SK-N-SH treated with all-trans-retinoic acid at 6 μM for 48 hours (cell line): Measurements from ENCODE around the gene MAP3K7.

ENCODE experiments used
- ATAC-seq: fragments of 200-7000 bp; cut with Tn5 transposase; 3 replicates; pipeline ENCODE4 v1.9.1; 2020; ENCODE audit warnings: mild to moderate bottlenecking, moderate library complexity
- ARNTL ChIP-seq: fragments of 450-650 bp; formaldehyde crosslinking; IDR thresholded peaks from 2 replicates; pipeline ENCODE4 v1.5.0; 2020; ENCODE audit warnings: low read depth, mild to moderate bottlenecking, moderate library complexity, borderline replicate concordance
- BACH2 ChIP-seq: fragments of 250-450 bp; sonication (Bioruptor Pico); IDR thresholded peaks from 2 replicates; pipeline ENCODE4 v1.9.0; 2021; ENCODE audit warnings: mild to moderate bottlenecking, borderline replicate concordance
- GLIS3 ChIP-seq: fragments of 250-450 bp; sonication (Bioruptor Pico); IDR thresholded peaks from 2 replicates; pipeline ENCODE4 v1.5.0; 2020; ENCODE audit warnings: mild to moderate bottlenecking, moderate library complexity
- ISL1 ChIP-seq: fragments of 250-450 bp; sonication (Bioruptor Pico); IDR thresholded peaks from 2 replicates; pipeline ENCODE4 v2.1.2; 2022; ENCODE audit warnings: mild to moderate bottlenecking, moderate library complexity
- OSR1 ChIP-seq: fragments of 250-450 bp; sonication (Bioruptor Pico); IDR thresholded peaks from 2 replicates; pipeline ENCODE4 v1.8.0; 2022; ENCODE audit warnings: moderate library complexity, mild to moderate bottlenecking, inconsistent platforms
- PPARA ChIP-seq: fragments of 250-450 bp; sonication (Bioruptor Pico); IDR thresholded peaks from 2 replicates; pipeline ENCODE4 v1.5.0; 2020; ENCODE audit warnings: mild to moderate bottlenecking, borderline replicate concordance
- RARB ChIP-seq: fragments of 250-450 bp; sonication (Bioruptor Pico); IDR thresholded peaks from 2 replicates; pipeline ENCODE4 v1.8.0; 2021; ENCODE audit warnings: mild to moderate bottlenecking, moderate library complexity
- SNAI2 ChIP-seq: fragments of 250-450 bp; sonication (Bioruptor Pico); IDR thresholded peaks from 2 replicates; pipeline ENCODE4 v1.5.0; 2020; ENCODE audit warnings: mild to moderate bottlenecking, moderate library complexity
- ZC3H10 ChIP-seq: fragments of 250-450 bp; sonication (Bioruptor Pico); IDR thresholded peaks from 2 replicates; pipeline ENCODE4 v1.5.1; 2021; ENCODE audit warnings: mild to moderate bottlenecking, moderate library complexity
- ZFP30 ChIP-seq: fragments of 450-650 bp; formaldehyde crosslinking; IDR thresholded peaks from 2 replicates; pipeline ENCODE4 v1.5.0; 2022; ENCODE audit warnings: mild to moderate bottlenecking, moderate library complexity
- ZNF565 ChIP-seq: fragments of 450-650 bp; formaldehyde crosslinking; conservative IDR thresholded peaks from 2 replicates; pipeline ENCODE4 v1.5.0; 2020; ENCODE audit warnings: low read depth, mild to moderate bottlenecking, moderate library complexity
- ZNF8 ChIP-seq: fragments of 450-650 bp; formaldehyde crosslinking; IDR thresholded peaks from 2 replicates; pipeline ENCODE4 v1.5.0; 2020; ENCODE audit warnings: mild to moderate bottlenecking, moderate library complexity
- TF ChIP-seq, protein P1 (sequence below): fragments of 250-450 bp; sonication (Bioruptor Pico); IDR thresholded peaks from 2 replicates; pipeline ENCODE4 v1.5.0; 2020; ENCODE audit warnings: mild to moderate bottlenecking, moderate library complexity
- TF ChIP-seq, protein P2 (sequence below): fragments of 250-450 bp; sonication (Bioruptor Pico); IDR thresholded peaks from 2 replicates; pipeline ENCODE4 v1.8.0; 2020; ENCODE audit warnings: mild to moderate bottlenecking, moderate library complexity, borderline replicate concordance

MAP3K7 gene

DNA sequence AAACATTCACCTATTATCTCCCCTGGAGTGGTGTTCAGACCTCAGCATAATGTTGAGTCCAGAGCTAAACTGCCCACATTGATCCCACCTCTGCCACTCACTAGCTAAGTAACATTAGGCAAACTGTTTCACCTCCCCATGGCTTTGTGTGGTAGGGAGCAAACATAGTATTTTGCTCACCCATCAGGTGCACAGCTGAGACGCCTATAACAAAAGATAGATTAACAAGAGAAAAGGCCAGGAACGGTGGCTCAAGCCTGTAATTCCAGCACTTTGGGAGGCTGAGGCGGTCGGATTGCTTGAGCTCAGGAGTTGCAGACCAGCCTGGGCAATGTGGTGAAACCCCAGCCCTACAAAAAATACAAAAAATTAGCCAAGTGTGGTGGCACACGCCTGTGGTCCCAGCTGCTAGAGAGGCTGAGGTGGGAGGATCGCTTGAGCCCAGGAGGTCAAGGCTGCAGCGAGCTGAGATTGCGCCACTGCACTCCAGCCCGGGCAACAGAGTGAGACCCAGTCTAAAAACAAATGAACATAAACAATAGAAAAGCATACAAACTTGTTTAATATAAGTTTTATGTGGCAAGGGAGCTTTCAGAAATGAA is 91.6 kb downstream of the MAP3K7 start:
- no peak for ATAC-seq
- no peak for TF ChIP-seq ZNF565 (CRISPR knock-in tag)
- no peak for TF ChIP-seq PPARA
- no peak for TF ChIP-seq ZC3H10 (CRISPR knock-in tag)
- TF ChIP-seq ARNTL (CRISPR knock-in tag): no peak
- TF ChIP-seq RARB (CRISPR knock-in tag): no peak
- no peak for TF ChIP-seq ZNF8 (CRISPR knock-in tag)

DNA sequence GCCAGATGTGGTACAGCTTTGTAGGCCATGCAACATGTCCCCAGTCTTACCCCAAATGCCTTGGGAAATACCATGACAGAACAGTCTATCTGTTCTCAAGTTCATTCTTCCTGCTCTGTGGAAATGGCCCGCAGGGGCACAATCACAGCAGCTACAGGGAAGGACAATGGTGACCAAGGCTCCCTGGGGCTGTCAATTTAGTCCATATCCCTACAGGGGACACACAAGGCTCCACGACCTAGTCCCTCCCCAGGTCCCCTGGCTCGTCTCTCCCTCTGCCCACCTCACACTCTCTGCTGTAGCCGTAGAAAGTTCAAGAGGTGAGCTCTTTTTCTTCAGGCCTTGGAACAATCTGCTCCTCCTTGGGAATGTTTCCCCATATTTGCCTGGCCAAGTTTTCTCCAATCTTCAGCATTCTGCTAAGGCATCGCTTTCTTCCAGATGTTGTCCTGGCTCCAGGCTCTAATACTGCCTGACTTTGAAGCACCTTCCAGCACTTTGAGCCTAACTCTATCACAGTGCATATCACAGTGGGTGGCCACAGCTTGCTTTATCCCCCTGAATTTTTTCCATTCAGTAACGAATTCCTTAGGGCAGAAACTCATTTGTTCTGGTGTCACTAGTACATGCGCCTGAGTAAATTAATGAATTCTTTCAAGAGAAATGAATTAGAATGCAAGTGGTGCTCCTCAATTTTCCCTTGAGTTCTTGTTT is 92.6 kb downstream of the MAP3K7 start:
- TF ChIP-seq RARB (CRISPR knock-in tag) (no peak), GLIS3 (no peak), ZFP30 (CRISPR knock-in tag) (no peak), ISL1 (CRISPR knock-in tag) (no peak), SNAI2 (no peak)
- TF ChIP-seq, protein P1, sequence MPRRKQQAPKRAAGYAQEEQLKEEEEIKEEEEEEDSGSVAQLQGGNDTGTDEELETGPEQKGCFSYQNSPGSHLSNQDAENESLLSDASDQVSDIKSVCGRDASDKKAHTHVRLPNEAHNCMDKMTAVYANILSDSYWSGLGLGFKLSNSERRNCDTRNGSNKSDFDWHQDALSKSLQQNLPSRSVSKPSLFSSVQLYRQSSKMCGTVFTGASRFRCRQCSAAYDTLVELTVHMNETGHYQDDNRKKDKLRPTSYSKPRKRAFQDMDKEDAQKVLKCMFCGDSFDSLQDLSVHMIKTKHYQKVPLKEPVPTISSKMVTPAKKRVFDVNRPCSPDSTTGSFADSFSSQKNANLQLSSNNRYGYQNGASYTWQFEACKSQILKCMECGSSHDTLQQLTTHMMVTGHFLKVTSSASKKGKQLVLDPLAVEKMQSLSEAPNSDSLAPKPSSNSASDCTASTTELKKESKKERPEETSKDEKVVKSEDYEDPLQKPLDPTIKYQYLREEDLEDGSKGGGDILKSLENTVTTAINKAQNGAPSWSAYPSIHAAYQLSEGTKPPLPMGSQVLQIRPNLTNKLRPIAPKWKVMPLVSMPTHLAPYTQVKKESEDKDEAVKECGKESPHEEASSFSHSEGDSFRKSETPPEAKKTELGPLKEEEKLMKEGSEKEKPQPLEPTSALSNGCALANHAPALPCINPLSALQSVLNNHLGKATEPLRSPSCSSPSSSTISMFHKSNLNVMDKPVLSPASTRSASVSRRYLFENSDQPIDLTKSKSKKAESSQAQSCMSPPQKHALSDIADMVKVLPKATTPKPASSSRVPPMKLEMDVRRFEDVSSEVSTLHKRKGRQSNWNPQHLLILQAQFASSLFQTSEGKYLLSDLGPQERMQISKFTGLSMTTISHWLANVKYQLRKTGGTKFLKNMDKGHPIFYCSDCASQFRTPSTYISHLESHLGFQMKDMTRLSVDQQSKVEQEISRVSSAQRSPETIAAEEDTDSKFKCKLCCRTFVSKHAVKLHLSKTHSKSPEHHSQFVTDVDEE: no peak
- ATAC-seq: no peak

DNA sequence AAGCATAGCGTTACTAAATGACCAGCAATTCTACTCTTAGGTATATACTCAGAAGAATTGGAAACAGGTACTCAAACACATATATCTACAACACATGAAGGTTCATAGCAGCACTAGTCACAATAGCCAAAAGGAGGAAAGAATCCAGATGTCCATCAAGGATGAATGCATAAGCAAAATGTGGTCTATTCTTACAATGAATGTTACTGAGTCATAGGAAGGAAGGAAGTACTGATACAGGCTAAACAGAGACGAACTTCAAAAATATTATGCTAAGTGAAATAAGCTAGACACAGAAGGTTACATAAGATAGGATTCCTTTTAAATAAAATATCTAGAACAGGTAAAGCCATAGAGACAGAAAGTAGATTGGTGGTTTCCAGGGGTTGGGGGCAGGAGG is 93.5 kb downstream of the MAP3K7 start:
- ATAC-seq: peak; percentile 45; the same call in 2 of the 3 replicates
- TF ChIP-seq, protein P2, sequence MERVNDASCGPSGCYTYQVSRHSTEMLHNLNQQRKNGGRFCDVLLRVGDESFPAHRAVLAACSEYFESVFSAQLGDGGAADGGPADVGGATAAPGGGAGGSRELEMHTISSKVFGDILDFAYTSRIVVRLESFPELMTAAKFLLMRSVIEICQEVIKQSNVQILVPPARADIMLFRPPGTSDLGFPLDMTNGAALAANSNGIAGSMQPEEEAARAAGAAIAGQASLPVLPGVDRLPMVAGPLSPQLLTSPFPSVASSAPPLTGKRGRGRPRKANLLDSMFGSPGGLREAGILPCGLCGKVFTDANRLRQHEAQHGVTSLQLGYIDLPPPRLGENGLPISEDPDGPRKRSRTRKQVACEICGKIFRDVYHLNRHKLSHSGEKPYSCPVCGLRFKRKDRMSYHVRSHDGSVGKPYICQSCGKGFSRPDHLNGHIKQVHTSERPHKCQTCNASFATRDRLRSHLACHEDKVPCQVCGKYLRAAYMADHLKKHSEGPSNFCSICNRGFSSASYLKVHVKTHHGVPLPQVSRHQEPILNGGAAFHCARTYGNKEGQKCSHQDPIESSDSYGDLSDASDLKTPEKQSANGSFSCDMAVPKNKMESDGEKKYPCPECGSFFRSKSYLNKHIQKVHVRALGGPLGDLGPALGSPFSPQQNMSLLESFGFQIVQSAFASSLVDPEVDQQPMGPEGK: no peak
- no peak for TF ChIP-seq ARNTL (CRISPR knock-in tag)
- no peak for TF ChIP-seq ZNF8 (CRISPR knock-in tag)

DNA sequence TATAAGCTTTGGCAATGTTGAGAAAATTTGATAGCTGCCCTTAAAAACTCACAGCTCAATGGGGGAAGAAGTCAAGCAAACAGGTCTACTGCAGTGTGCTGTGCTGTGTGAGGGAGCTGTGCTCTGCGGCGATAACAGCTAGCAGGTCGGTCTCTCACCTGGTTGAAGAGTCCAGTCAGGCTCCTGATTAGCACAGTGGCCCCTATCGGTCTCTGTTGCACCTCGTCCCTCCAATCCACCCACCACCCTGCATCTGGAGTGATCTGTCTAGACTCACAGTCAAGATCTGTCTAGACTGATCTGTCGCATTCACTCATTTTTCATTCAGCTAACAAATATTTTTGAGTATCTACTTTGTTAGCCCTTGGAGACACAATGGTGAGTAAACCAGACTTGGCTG is 94.1 kb downstream of the MAP3K7 start:
- no peak for ATAC-seq
- TF ChIP-seq ISL1 (CRISPR knock-in tag) (no peak), ZNF8 (CRISPR knock-in tag) (no peak)
- TF ChIP-seq, protein P1: no peak

DNA sequence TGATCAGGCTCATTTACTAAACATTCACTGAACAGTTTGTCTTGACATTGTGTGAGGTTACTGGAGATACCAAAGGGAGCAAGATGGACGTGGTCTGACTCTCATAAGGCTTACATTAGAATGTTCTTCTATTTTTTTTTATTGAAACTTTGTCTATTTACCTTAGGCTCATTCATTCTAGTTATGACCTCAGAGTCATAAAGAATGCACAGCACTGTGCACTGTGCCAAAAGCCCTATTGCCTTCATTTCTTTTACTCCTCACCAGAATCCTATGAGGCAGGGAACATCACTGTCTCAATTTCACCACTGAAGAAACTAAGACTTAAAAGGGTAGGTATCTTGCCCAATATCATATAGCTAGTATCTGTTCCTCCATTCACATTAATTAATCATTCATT is 94.5 kb downstream of the MAP3K7 start:
- ATAC-seq: no peak
- no peak for TF ChIP-seq OSR1
- TF ChIP-seq ZNF8 (CRISPR knock-in tag): no peak

DNA sequence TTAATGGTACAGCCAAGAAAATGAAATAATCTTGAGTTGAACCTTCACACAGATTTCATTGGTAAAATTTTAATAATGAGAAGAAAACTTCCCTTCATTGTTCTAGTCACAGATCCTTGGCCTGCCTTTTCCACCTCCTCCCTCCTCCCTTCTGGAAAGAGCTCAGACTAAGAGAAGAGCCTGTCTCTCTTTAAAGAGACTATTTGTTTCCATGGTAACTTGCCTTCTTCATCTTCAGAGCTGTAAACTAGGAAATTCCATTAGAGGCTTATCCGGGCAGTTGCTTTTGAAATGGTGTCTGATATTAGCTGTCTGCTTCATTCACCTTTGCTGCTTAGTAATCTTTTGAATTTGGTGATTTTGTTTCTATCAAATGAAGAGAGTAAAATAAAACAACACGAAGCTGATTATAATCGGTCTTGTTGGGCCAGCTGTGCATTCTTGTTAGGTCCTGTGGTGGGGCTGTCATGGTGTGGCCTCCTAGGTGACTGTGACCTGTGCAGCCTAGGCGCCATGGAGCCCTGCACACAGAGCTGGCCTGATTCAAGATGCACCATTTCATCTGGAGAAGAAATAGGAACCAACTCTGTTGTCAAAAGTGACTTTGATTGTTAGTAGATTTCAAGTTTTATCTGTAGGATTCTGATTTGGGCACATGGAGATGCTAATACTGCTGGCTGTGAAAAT is 96.7 kb downstream of the MAP3K7 start:
- no peak for ATAC-seq
- TF ChIP-seq BACH2 (CRISPR knock-in tag): no peak
- no peak for TF ChIP-seq ISL1 (CRISPR knock-in tag)
